Naive thymus-derived CD4-positive, alpha-beta T cell (primary cell): ENCODE data around the gene CCDC57. TPM values are rescaled to one million over a fixed set of nuclear protein-coding genes. Genes with fewer than 3 reads are reported as not detected.

Experiments
- ATAC-seq: fragments of 150-1000 bp; cut with Tn5 transposase; 2 replicates; pipeline ENCODE4 v1.10.0; 2021; ENCODE audit warnings: mild to moderate bottlenecking, moderate library complexity
- CTCF ChIA-PET: fragments of 350-600 bp; sonication (Branson Sonifier 250); formaldehyde crosslinking; loops from one replicate; lab custom pipeline; 2021; ENCODE audit warnings: antibody characterized with exemption; lab: Charles Lee
- POLR2A ChIA-PET: fragments of 350-600 bp; sonication (Branson Sonifier 250); formaldehyde crosslinking; loops from one replicate; lab custom pipeline; 2021; ENCODE audit warnings: antibody characterized with exemption, inconsistent platforms; lab: Charles Lee
- DNase-seq, 9 donors: peaks; one replicate each; pipeline versions ENCODE4 v3.0.0 to v3.0.0-alpha.2; 2020 to 2022; ENCODE audit warnings: mixed read lengths in 1 of 9
- H3K27ac ChIP-seq: one replicate; pipeline ENCODE4 v1.7.0; 2013; ENCODE audit warnings: mild to moderate bottlenecking, low read depth, low read length, moderate library complexity
- H3K27me3 ChIP-seq, 2 donors: one replicate each; pipeline ENCODE4 v1.7.0; 2013; ENCODE audit warnings: low read length in 2 of 2, mild to moderate bottlenecking in 2 of 2, moderate library complexity in 2 of 2; ENCODE audit not compliant: control insufficient read depth in 2 of 2, insufficient read depth in 2 of 2
- H3K36me3 ChIP-seq, 3 experiments: 1 replicate in 2 of 3; 2 replicates in 1 of 3; pipeline ENCODE4 v1.7.0; 2013; ENCODE audit warnings: low read length in 3 of 3, mild to moderate bottlenecking in 3 of 3, moderate library complexity in 1 of 3; ENCODE audit not compliant: insufficient read depth in 3 of 3, control insufficient read depth in 2 of 3
- H3K4me1 ChIP-seq, 2 donors: one replicate each; pipeline ENCODE4 v1.7.0; 2013; ENCODE audit warnings: low read length in 2 of 2, mild to moderate bottlenecking in 2 of 2, moderate library complexity in 1 of 2; ENCODE audit not compliant: control insufficient read depth in 2 of 2, insufficient read depth in 2 of 2
- H3K4me3 ChIP-seq: 2 replicates; pipeline ENCODE4 v1.7.0; 2013; ENCODE audit warnings: mild to moderate bottlenecking, low read length
- H3K9me3 ChIP-seq, 3 experiments: 1 replicate in 2 of 3; 2 replicates in 1 of 3; pipeline ENCODE4 v1.7.0; 2013; ENCODE audit warnings: low read length in 3 of 3; ENCODE audit not compliant: control insufficient read depth in 2 of 3
- H3K27ac Mint-ChIP-seq, 9 donors: one replicate each; pipeline ENCODE4 v1.8.0; 2020 to 2022; ENCODE audit warnings: mixed read lengths in 9 of 9, mild to moderate bottlenecking in 8 of 9, moderate library complexity in 5 of 9, inconsistent platforms in 2 of 9
- H3K27me3 Mint-ChIP-seq, 5 donors: one replicate each; pipeline ENCODE4 v1.8.0; 2021 to 2022; ENCODE audit warnings: mixed read lengths in 5 of 5, mild to moderate bottlenecking in 1 of 5
- H3K36me3 Mint-ChIP-seq, 5 donors: one replicate each; pipeline ENCODE4 v1.8.0; 2020 to 2022; ENCODE audit warnings: mixed read lengths in 5 of 5, mild to moderate bottlenecking in 3 of 5, inconsistent platforms in 1 of 5
- H3K4me1 Mint-ChIP-seq, 7 donors: one replicate each; pipeline ENCODE4 v1.8.0; 2020 to 2022; ENCODE audit warnings: mixed read lengths in 7 of 7, mild to moderate bottlenecking in 3 of 7, inconsistent platforms in 1 of 7
- H3K4me3 Mint-ChIP-seq, 10 donors: one replicate each; pipeline ENCODE4 v1.8.0; 2020 to 2022; ENCODE audit warnings: mild to moderate bottlenecking in 10 of 10, mixed read lengths in 10 of 10, moderate library complexity in 6 of 10, inconsistent platforms in 2 of 10
- H3K9me3 Mint-ChIP-seq, 11 donors: one replicate each; pipeline ENCODE4 v1.8.0; 2020 to 2022; ENCODE audit warnings: mixed read lengths in 11 of 11, mild to moderate bottlenecking in 4 of 11, inconsistent platforms in 1 of 11, moderate library complexity in 1 of 11
- intact Hi-C, 2 donors: fragments of 100-400 bp; cut with micrococcal nuclease; formaldehyde crosslinking; loops; one replicate each; pipeline ENCODE4 v1.15.1; 2023
- polyA plus RNA-seq, 2 donors: library from polyadenylated mRNA; unstranded; fragments of 300-500 nt; fragmentation: Illumina TruSeq; gene quantifications; one replicate each; pipeline ENCODE4 v1.2.3, GENCODE V29; 2021
- total RNA-seq, 6 experiments: library from RNA in 5 of 6; stranded (reverse) in 5 of 6; gene quantifications; 1 replicate in 5 of 6; 2 replicates in 1 of 6; pipeline ENCODE4 v1.2.3 and lab custom pipeline; 2021 to 2026

The CCDC57 gene
- total and polyA plus RNA-seq, 7 experiments from 2014 or later = 32.1 to 127 (median 92.1) TPM

- Histone ChIP-seq H3K4me1 (peaks cover 4 to 12% of the 10 kb centered on the region in 2 donors), H3K9me3 (no peaks in the 10 kb centered on the region), H3K36me3 (peaks cover 0 to 74% (median 5%) of the 10 kb centered on the region in 3 experiments), H3K4me3 (no peak overlapping the region), H3K27ac (no peak overlapping the region), H3K27me3 (no peaks in the 10 kb centered on the region)
- Mint-ChIP-seq H3K36me3 (peaks cover 0 to 3% (median 2%) of the 10 kb centered on the region in 5 donors), H3K4me3 (peak overlapping the region in 1 of 10 donors; percentile 45), H3K4me1 (peaks cover 0 to 4% (median 0%) of the 10 kb centered on the region in 7 donors), H3K9me3 (no peaks in the 10 kb centered on the region), H3K27me3 (no peaks in the 10 kb centered on the region), H3K27ac (peak overlapping the region in 1 of 9 donors; percentile 71)
- ChIA-PET CTCF (no interaction called here), POLR2A (no interaction called here)
- intact Hi-C loops = loop anchor here in 1 of 2 donors (10.0 kb wide), 1 partner anchor 58 kb away; the partner anchor contains the start of genes DCXR and RAC3
- no peak for ATAC-seq
- peak in 1 of 9 donors; percentile 6 for DNase-seq
These were observed 119.5 kb downstream of the CCDC57 start for GRCh38 chr17:82092995-82093751.

GRCh38 chr17:82092628-82092994 lies 120.0 kb downstream of the CCDC57 start:
- ChIA-PET CTCF (no interaction called here), POLR2A (no interaction called here)
- no peak overlapping the region for H3K4me3 Mint-ChIP-seq
- H3K9me3 Mint-ChIP-seq = no peaks in the 10 kb centered on the region
- Histone ChIP-seq H3K36me3 (peaks cover 0 to 80% (median 5%) of the 10 kb centered on the region in 3 experiments), H3K27me3 (no peaks in the 10 kb centered on the region), H3K9me3 (no peaks in the 10 kb centered on the region), H3K4me3 (no peak overlapping the region), H3K27ac (no peak overlapping the region), H3K4me1 (peaks cover 4 to 12% of the 10 kb centered on the region in 2 donors)
- intact Hi-C loops = loop anchor here in 1 of 2 donors (10.0 kb wide), 1 partner anchor 58 kb away; the partner anchor contains the start of genes DCXR and RAC3
- H3K36me3 Mint-ChIP-seq = peaks cover 0 to 3% (median 2%) of the 10 kb centered on the region in 5 donors
- H3K27me3 Mint-ChIP-seq = no peaks in the 10 kb centered on the region
- H3K4me1 Mint-ChIP-seq = peaks cover 0 to 4% (median 0%) of the 10 kb centered on the region in 7 donors
- no peak for DNase-seq
- H3K27ac Mint-ChIP-seq = no peak overlapping the region
- ATAC-seq = no peak

- Histone ChIP-seq H3K27ac (no peak overlapping the region), H3K27me3 (no peaks in the 10 kb centered on the region), H3K9me3 (no peaks in the 10 kb centered on the region), H3K4me3 (no peak overlapping the region), H3K36me3 (peaks cover 0 to 85% (median 5%) of the 10 kb centered on the region in 3 experiments), H3K4me1 (peaks cover 4 to 12% of the 10 kb centered on the region in 2 donors)
- POLR2A ChIA-PET = no interaction called here
- DNase-seq (no peak), ATAC-seq (no peak)
- no peak overlapping the region for H3K27ac Mint-ChIP-seq
- H3K36me3 Mint-ChIP-seq = peaks cover 0 to 3% (median 2%) of the 10 kb centered on the region in 5 donors
- CTCF ChIA-PET = no interaction called here
- peak overlapping the region in 1 of 10 donors; percentile 41 for H3K4me3 Mint-ChIP-seq
- no peaks in the 10 kb centered on the region for H3K9me3 Mint-ChIP-seq
- H3K4me1 Mint-ChIP-seq = peaks cover 0 to 4% (median 0%) of the 10 kb centered on the region in 7 donors
- intact Hi-C loops = loop anchor here in 1 of 2 donors (10.0 kb wide), 1 partner anchor 57 kb away; the partner anchor contains the start of genes DCXR and RAC3
- H3K27me3 Mint-ChIP-seq = no peaks in the 10 kb centered on the region
These were observed 120.5 kb downstream of the CCDC57 start for GRCh38 chr17:82092094-82092586.

GRCh38 chr17:82091264-82092066 lies 121.2 kb downstream of the CCDC57 start:
- Mint-ChIP-seq H3K27me3 (no peaks in the 10 kb centered on the region), H3K9me3 (no peaks in the 10 kb centered on the region), H3K4me3 (no peak overlapping the region), H3K4me1 (peaks cover 0 to 4% (median 0%) of the 10 kb centered on the region in 7 donors), H3K36me3 (peaks cover 0 to 3% (median 2%) of the 10 kb centered on the region in 5 donors), H3K27ac (no peak overlapping the region)
- CTCF ChIA-PET = no interaction called here
- Histone ChIP-seq H3K4me3 (no peak overlapping the region), H3K9me3 (no peaks in the 10 kb centered on the region), H3K27me3 (no peaks in the 10 kb centered on the region), H3K36me3 (peaks cover 0 to 91% (median 5%) of the 10 kb centered on the region in 3 experiments), H3K27ac (no peak overlapping the region), H3K4me1 (peaks cover 0 to 5% of the 10 kb centered on the region in 2 donors)
- POLR2A ChIA-PET = no interaction called here
- peak in 1 of 9 donors; percentile 8 for DNase-seq
- intact Hi-C loops = loop anchor here in 1 of 2 donors (10.0 kb wide), 1 partner anchor 57 kb away; the partner anchor contains the start of genes DCXR and RAC3
- no peak for ATAC-seq

- no peaks in the 10 kb centered on the region for H3K9me3 ChIP-seq
- no peak overlapping the region for H3K27ac ChIP-seq
- peaks cover 0 to 96% (median 5%) of the 10 kb centered on the region in 3 experiments for H3K36me3 ChIP-seq
- no peaks in the 10 kb centered on the region for H3K27me3 ChIP-seq
- POLR2A ChIA-PET = no interaction called here
- H3K4me3 ChIP-seq = no peak overlapping the region
- CTCF ChIA-PET = no interaction called here
- peaks cover 0 to under 1% (median 0%) of the 10 kb centered on the region in 7 donors for H3K4me1 Mint-ChIP-seq
- no peak overlapping the region for H3K27ac Mint-ChIP-seq
- no peak overlapping the region for H3K4me3 Mint-ChIP-seq
- H3K9me3 Mint-ChIP-seq = no peaks in the 10 kb centered on the region
- peak in 1 of 9 donors; percentile 9 for DNase-seq
- H3K27me3 Mint-ChIP-seq = no peaks in the 10 kb centered on the region
- intact Hi-C loops = loop anchor here in 1 of 2 donors (10.0 kb wide), 1 partner anchor 56 kb away; the partner anchor contains the start of genes DCXR and RAC3
- no peaks in the 10 kb centered on the region for H3K4me1 ChIP-seq
- H3K36me3 Mint-ChIP-seq = peaks cover 0 to 3% (median 0%) of the 10 kb centered on the region in 5 donors
- no peak for ATAC-seq
These were observed 121.9 kb downstream of the CCDC57 start for GRCh38 chr17:82090549-82091263.
